ENCODE data around the gene PHACTR4. TPM values are rescaled to one million over a fixed set of nuclear protein-coding genes. Genes with fewer than 3 reads are reported as not detected.

The PHACTR4 gene
- total RNA-seq, 1 experiment from 2014 or later: 52.9 TPM

- Mint-ChIP-seq H3K4me3 (peak overlapping the region; percentile 90), H3K27me3 (ENCODE audit: low read depth) (peaks cover 2% of the 10 kb centered on the region; the same call in 1 of the 2 replicates), H3K27ac (peak overlapping the region; percentile 99), H3K9me3 (no peaks in the 10 kb centered on the region), H3K36me3 (peaks cover 19% of the 10 kb centered on the region), H3K4me1 (peaks cover 9% of the 10 kb centered on the region)
- no peak for ATAC-seq
- no peak for DNase-seq (ENCODE audit: low spot score)
- ChIA-PET POLR2A (interaction anchor here (0.5 to 2.4 kb wide), 8 partner anchors 11 to 903 kb away, joined by 3 to 19 read pairs (median 4); partner anchors contain the start of gene SESN2), CTCF (interaction anchor here (0.6 to 3.7 kb wide), 10 partner anchors 13 to 753 kb away, joined by 3 to 28 read pairs (median 4); partner anchors contain the start of gene TAF12)
- TF ChIP-seq ZBTB21 (CRISPR knock-in tag; IDR thresholded peaks at IDR 0.05; ENCODE audit: borderline replicate concordance): no peak
- no peak for TF ChIP-seq ZNF423 (CRISPR knock-in tag; IDR thresholded peaks at IDR 0.05)
- TF ChIP-seq ZNF317 (CRISPR knock-in tag; IDR thresholded peaks at IDR 0.05; ENCODE audit: borderline replicate concordance, low read depth): no peak
- no peak for TF ChIP-seq OVOL2 (CRISPR knock-in tag; IDR thresholded peaks at IDR 0.05; ENCODE audit: borderline replicate concordance)
- no peak for TF ChIP-seq ATF2 (CRISPR knock-in tag; IDR thresholded peaks at IDR 0.05; ENCODE audit: borderline replicate concordance, low read depth)
Observed at GRCh38 chr1:28328228-28328648, 41.3 kb upstream of the PHACTR4 start.

GRCh38 chr1:28329395-28330153 lies 40.0 kb upstream of the PHACTR4 start:
- no peaks in the 10 kb centered on the region for H3K9me3 Mint-ChIP-seq
- CTCF ChIA-PET: interaction anchor here (0.5 to 3.7 kb wide), 8 partner anchors 12 to 554 kb away, joined by 3 to 28 read pairs (median 4); partner anchors contain the start of gene TAF12
- TF ChIP-seq ZNF121 (CRISPR knock-in tag; IDR thresholded peaks at IDR 0.05): peak; percentile 22; the same call in 1 of the 2 replicates
- no peak for TF ChIP-seq ZNF232 (CRISPR knock-in tag; IDR thresholded peaks at IDR 0.05)
- peak overlapping the region; percentile 90 for H3K4me3 Mint-ChIP-seq
- peaks cover 9% of the 10 kb centered on the region for H3K4me1 Mint-ChIP-seq
- peak; percentile 63 for ATAC-seq
- DNase-seq (ENCODE audit: low spot score): peak; percentile 50
- POLR2A ChIA-PET: interaction anchor here (0.6 to 2.4 kb wide), 9 partner anchors 10 to 913 kb away, joined by 3 to 19 read pairs (median 4); partner anchors contain the start of gene SESN2
- peaks cover 2% of the 10 kb centered on the region; the same call in 1 of the 2 replicates for H3K27me3 Mint-ChIP-seq (ENCODE audit: low read depth)
- H3K36me3 Mint-ChIP-seq: peaks cover 25% of the 10 kb centered on the region
- H3K27ac Mint-ChIP-seq: peak overlapping the region; percentile 99

DNA sequence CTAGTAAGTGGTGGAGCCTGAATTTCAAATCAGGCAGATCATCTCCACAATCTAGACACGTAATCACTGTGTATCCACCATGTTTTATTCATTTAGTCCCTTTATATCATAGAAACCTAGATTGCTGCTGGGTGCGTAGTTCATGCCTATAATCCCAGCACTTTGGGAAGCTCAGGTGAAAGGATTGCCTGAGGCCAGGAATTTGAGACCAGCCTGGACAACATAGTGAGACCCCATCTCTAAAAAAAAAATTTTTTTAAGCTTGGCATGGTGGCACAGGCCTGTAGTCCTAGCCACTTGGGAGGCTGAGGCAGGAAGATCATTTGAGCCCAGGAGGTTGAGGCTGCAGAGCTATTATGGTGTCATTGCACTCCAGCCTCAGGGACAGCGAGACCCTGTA lies 30.6 kb upstream of the PHACTR4 start:
- DNase-seq (ENCODE audit: low spot score) (no peak), ATAC-seq (no peak)
- Mint-ChIP-seq H3K36me3 (peaks cover 11% of the 10 kb centered on the region), H3K9me3 (no peaks in the 10 kb centered on the region), H3K27me3 (ENCODE audit: low read depth) (no peaks in the 10 kb centered on the region), H3K27ac (no peak overlapping the region), H3K4me1 (no peaks in the 10 kb centered on the region), H3K4me3 (no peak overlapping the region)
- ChIA-PET CTCF (interaction anchor here (1.0 kb wide), 1 partner anchor 21 kb away, joined by 5 read pairs; no protein-coding TSS in a partner anchor), POLR2A (interaction anchor here (0.7 to 1.3 kb wide), 2 partner anchors 10 to 1025 kb away, joined by 3 to 7 read pairs; partner anchors contain the start of gene MED18)
- TF ChIP-seq FOXK1 (CRISPR knock-in tag; IDR thresholded peaks at IDR 0.05) (no peak), ZNF121 (CRISPR knock-in tag; IDR thresholded peaks at IDR 0.05) (peak; percentile 37; the same call in 1 of the 2 replicates)

DNA sequence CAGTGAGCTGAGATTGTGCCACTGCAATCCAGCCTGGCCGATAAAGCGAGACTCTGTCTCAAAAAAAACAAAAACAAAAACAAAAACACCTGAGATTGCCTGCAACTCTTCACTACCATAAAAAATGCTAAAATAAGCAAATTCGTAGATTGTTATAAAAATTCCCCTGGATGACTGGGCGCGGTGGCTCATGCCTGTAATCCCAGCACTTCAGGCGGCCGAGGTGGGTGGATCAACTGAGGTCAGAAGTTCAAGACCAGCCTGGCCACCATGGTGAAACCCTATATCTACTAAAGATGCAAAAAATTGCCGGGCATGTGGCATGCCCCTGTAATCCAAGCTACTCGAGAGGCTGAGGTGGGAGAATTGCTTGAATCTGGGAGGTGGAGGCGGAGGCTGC lies 30.0 kb upstream of the PHACTR4 start:
- ATAC-seq: no peak
- no peak overlapping the region for H3K27ac Mint-ChIP-seq
- H3K9me3 Mint-ChIP-seq: no peaks in the 10 kb centered on the region
- ChIA-PET POLR2A (interaction anchor here (1.3 kb wide), 1 partner anchor 11 kb away, joined by 3 read pairs; the partner anchor contains the start of gene MED18), CTCF (interaction anchor here (1.0 to 2.1 kb wide), 2 partner anchors 20 to 91 kb away, joined by 5 to 10 read pairs; no protein-coding TSS in a partner anchor)
- H3K4me1 Mint-ChIP-seq: no peaks in the 10 kb centered on the region
- TF ChIP-seq NR1H2 (CRISPR knock-in tag; IDR thresholded peaks at IDR 0.05) (no peak), SMAD3 (CRISPR knock-in tag; IDR thresholded peaks at IDR 0.05; ENCODE audit: borderline replicate concordance) (no peak), GABPB1 (CRISPR knock-in tag; IDR thresholded peaks at IDR 0.05) (no peak), ZNF671 (CRISPR knock-in tag; IDR thresholded peaks at IDR 0.05) (no peak), JUN (CRISPR knock-in tag; IDR thresholded peaks at IDR 0.05) (no peak), TEAD4 (CRISPR knock-in tag; IDR thresholded peaks at IDR 0.05) (no peak), ZNF317 (CRISPR knock-in tag; IDR thresholded peaks at IDR 0.05; ENCODE audit: borderline replicate concordance, low read depth) (no peak), ESRRA (CRISPR knock-in tag; IDR thresholded peaks at IDR 0.05; ENCODE audit: borderline replicate concordance) (no peak), KAT7 (CRISPR knock-in tag; IDR thresholded peaks at IDR 0.05; ENCODE audit: borderline replicate concordance) (no peak)
- TF ChIP-seq, protein P1, sequence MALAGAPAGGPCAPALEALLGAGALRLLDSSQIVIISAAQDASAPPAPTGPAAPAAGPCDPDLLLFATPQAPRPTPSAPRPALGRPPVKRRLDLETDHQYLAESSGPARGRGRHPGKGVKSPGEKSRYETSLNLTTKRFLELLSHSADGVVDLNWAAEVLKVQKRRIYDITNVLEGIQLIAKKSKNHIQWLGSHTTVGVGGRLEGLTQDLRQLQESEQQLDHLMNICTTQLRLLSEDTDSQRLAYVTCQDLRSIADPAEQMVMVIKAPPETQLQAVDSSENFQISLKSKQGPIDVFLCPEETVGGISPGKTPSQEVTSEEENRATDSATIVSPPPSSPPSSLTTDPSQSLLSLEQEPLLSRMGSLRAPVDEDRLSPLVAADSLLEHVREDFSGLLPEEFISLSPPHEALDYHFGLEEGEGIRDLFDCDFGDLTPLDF (CRISPR knock-in tag; IDR thresholded peaks at IDR 0.05): no peak
- TF ChIP-seq, protein P2, sequence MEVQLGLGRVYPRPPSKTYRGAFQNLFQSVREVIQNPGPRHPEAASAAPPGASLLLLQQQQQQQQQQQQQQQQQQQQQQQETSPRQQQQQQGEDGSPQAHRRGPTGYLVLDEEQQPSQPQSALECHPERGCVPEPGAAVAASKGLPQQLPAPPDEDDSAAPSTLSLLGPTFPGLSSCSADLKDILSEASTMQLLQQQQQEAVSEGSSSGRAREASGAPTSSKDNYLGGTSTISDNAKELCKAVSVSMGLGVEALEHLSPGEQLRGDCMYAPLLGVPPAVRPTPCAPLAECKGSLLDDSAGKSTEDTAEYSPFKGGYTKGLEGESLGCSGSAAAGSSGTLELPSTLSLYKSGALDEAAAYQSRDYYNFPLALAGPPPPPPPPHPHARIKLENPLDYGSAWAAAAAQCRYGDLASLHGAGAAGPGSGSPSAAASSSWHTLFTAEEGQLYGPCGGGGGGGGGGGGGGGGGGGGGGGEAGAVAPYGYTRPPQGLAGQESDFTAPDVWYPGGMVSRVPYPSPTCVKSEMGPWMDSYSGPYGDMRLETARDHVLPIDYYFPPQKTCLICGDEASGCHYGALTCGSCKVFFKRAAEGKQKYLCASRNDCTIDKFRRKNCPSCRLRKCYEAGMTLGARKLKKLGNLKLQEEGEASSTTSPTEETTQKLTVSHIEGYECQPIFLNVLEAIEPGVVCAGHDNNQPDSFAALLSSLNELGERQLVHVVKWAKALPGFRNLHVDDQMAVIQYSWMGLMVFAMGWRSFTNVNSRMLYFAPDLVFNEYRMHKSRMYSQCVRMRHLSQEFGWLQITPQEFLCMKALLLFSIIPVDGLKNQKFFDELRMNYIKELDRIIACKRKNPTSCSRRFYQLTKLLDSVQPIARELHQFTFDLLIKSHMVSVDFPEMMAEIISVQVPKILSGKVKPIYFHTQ (CRISPR knock-in tag; IDR thresholded peaks at IDR 0.05): no peak
- peaks cover 6% of the 10 kb centered on the region for H3K36me3 Mint-ChIP-seq
- DNase-seq (ENCODE audit: low spot score): no peak
- H3K27me3 Mint-ChIP-seq (ENCODE audit: low read depth): no peaks in the 10 kb centered on the region
- no peak overlapping the region for H3K4me3 Mint-ChIP-seq
